Measurements from ENCODE around the gene CDK5RAP2.
"Not testable (repeated sequence)": the region's sequence is repeated elsewhere in the genome, so short reads cannot be mapped to it uniquely, and the experiment has no call there.

The CDK5RAP2 gene

DNA sequence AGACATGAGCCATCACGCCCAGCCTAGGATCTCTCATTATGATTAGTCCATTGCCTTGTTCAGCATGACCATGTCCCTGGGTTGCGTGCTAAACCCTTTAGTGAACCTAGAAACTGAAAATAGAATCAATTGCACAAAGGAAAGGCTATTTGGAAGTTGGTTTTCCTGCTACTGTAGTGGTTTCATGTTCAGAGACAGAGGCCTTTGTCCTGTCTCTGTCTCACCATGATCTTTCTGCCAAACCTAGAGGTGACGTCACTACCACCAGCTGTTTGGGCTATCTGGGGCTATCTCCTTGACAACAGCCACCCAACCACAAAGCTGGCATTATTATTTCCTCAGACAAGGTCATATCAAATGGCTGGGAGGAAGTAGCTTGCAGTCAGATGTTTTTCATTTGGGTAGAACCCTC lies 4.0 kb upstream of the CDK5RAP2 start:
- DNase-seq: peak; percentile 19

DNA sequence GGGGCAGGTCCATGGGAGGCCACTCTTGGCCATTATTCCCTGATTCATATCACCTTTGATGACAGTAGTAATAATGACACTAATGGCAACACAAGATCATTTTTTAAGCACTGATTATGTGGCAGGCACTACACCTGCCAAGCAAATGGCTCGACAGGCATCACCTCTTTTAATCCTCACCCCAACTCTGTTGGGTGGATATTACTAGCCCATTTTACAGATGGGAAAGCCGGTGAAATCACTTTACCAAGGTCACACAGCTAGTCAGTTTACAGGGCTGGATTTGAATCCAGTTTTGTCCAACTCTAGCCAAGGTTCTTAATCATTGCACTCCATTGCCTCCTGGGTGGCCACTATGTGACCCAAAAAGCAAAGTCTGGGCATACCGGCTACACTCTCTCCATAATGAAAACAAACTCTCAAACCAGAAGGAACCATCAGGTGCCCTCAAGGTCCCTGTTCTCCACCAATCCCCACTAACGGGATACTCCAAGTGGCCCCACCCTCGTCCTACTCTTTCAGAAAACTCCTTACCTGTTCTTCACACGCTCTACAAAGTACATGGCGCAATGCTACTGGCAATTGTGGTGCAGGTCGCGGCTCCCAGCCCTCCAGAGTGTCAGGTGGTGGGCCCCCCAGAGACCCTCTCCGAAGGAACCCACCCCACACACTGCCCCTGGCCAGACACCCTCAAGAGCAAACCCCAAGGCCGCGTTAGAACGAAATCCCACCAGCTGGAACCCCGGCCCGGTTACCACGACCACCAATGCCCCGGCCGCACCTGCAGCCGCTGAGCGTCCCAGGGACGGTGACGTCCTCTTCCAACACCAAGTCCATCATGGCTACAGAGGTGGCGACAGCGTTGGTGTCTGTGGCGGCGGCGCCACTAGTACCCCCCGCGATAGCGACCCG lies 572 bp downstream of the CDK5RAP2 start:
- no peak for DNase-seq

DNA sequence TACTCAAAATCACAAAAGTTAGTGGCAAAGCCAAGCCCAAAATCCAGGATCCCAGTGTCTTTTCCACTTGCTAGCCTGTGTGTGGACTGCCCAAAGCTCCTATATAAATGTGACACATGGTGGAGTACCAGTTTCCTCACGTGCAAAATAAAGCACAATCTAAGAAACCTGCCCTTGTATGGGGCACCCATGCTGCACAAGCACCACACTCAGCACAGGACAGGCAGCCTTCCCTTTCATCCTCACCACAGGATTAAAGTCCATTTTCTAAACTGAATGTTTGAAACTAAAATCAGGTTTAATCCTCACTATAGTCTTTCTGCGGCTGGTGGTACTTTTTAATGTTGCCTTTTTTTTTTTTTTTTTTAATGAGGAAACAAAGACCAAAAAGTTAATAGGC lies 5.5 kb downstream of the CDK5RAP2 start:
- no peak for DNase-seq

DNA sequence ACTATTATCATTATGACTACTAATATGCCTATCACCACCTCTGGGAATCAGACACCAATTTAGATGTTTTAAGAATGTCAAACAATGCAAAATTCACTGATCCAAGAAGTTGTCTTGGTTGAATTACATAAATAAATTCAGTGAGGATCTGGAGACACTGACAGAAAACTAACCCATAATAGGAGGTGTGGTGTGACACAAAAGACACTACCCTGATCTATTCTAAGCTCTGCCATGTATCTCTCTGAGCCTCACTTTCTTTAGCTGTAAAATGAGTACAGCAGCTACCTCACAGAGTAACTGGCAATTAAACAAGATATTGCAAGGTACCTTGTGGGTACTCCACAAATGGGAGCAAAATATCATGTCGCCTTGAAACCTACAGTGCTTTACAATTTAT lies 7.5 kb downstream of the CDK5RAP2 start:
- no peak for DNase-seq

DNA sequence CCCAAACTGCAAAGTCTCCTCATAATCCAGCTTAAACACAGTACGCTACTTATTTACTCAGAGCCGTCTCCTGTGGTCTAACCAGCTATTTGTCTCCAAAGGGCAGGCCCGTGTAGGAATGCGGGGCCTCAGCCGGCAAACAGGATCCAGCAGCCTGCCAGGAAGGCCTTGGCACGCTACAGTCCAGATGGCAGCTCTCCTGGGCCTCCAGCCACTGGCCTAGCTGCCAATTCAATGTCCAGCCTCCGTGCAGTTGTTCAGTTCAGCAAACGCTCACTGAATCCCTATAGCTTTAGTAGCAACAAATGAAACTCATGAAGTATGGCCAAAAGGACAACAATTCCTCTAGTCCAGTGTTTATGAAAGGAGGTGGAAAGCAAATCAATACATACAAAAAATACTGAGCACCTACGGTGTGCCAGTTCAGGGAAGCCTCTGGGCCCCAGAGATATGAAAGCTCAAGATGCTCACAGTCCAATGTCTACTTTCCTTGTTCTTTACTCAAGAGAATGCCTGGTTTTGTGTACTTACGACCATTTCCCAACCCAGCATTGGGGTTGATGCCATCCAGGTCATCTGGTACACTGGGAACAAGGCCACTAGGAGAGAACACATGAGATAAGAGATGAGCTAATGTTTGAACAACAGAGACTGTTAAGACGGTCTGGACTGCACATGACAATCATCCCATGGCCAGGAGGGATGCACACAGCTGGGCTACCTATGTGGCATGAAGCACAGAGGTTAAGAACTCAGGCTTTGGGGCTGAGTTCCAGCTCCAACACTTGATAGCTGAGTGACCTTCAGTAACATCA lies 8.3 kb downstream of the CDK5RAP2 start:
- no peak for DNase-seq

DNA sequence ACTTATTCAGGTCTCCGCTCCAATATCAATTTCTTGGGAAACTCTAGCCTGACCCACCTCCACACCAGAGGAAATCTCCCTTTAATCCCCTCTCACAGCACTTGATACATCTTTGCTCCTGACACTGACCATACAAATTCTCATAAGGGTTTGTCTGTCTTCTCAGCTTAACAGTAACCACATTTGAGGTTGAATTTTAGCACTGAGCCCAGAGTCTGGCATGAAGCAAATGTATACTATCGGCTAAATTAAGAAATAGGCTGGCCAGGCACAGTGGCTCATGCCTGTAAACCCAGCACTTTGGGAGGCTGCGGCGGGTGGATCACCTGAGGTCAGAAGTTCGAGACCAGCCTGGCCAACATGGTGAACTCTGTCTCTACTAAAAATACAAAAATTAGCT lies 9.7 kb downstream of the CDK5RAP2 start:
- DNase-seq: no peak

DNA sequence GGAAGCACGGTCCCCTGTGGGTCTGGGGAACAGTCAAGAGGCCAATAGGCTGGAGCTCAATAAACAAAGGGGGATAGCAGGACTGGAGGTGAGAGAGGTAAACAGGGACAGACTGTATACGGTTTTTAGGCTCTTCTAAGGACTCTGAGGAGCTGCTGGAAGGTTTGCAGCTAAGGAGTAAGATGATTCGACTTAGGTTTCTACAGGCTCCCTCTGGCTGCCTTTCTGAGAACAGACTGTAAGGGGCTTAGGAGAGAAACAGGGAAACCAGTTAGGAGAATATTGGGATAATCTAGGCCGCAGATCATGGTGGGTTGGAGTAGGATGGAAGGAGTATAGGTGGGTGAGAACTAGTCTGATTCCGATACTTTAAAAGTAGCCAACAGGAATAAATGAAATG lies 10.4 kb downstream of the CDK5RAP2 start:
- no peak for DNase-seq

DNA sequence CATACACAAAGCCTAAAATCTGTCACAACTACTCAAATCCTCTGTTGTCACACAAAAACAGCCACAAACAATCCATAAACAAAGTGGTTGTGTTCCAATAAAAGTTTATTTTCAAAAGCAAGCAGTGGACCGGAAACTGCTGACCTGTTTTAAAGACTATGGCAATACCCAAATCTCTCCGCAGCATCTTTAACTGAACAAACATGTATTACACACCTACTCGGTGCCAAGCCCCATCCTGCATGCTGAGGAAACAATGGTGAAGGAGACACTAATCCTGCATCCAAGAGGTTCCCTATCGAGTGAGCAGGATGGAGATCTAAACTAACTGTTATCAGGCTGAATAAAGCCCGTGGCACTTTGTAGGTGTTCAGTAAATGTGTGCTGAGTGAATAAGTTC lies 11.2 kb downstream of the CDK5RAP2 start:
- DNase-seq: no peak

DNA sequence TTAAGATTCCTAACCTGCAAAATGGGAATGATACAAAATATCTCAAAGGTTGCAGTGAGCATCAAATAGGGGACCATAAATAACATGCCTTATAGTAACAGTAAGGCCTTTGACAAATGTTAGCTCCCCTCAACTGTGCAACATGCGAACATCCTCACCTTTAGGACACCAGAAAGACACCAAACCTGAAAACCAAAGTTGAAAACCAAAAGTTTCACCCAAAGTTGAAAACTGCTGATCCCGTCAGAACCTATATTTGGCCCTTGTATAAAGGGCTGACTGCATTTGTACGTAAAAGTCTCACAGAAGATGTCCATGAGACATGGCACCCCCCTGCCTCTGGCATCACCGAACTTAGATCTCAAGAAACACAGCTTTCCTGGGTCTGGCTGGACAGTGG lies 12.1 kb downstream of the CDK5RAP2 start:
- no peak for DNase-seq

DNA sequence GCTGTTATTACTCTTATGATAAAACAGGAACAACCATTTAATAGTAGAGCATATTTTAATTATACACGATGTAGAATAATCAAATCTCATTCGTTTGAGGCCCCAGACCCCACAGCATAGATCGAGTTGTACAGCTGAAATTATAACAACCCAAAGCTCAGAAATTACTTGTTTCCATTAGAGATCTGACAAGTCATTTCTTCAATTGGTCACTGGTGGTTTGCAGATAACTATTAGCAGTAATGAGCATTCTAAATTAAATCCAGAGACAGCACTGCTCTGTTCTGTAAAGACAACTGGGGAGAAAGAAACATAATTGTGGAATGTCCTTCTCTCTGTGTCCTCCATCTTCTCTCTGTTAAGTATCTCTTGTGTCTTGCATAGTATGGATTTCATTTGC lies 12.9 kb downstream of the CDK5RAP2 start:
- no peak for DNase-seq

DNA sequence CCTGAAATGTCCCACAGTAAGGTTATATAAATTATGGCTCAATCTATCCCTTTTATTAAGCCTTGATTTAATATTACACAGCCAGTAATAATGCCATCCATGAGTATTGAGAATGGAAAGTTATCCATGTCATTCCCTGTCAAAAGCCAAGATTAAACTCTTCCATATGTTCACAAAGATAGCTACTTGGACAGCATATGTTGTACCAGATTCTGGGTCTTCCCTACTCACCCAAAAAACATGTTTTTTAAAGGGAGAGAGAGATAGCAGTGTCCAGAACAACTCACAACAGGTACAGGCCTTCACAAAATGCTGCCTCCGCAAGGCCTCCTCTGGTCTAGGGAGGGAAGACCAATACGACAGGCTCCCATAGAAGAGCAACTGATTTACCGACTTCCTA lies 15.4 kb downstream of the CDK5RAP2 start:
- no peak for DNase-seq

DNA sequence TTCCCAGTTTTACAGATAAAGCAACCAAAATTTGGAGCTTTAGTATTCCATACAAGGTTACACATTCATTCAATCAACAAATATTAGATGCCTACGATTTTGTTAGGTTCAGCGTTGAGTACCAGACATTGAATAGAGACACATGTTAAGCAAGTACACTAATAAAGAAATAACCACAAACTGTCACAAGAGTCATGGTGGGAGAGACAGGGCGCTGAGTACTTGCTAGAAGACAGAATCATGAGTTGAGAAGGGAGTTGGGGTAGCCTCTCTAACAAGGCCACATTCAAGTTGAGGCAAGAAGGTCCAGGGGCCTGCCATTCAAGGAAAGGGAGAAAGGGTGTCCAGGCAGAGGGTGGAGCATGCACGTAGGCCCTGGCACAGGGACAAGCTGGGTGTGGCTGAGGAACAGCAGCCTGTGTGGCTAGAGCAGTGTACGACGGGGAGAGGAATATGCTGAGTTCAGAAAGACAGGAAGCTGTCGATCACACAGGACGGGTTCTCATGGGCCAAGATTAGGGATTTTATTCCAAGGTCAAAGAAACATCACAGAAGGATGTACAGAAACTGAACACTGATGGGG lies 17.0 kb downstream of the CDK5RAP2 start:
- no peak for DNase-seq

DNA sequence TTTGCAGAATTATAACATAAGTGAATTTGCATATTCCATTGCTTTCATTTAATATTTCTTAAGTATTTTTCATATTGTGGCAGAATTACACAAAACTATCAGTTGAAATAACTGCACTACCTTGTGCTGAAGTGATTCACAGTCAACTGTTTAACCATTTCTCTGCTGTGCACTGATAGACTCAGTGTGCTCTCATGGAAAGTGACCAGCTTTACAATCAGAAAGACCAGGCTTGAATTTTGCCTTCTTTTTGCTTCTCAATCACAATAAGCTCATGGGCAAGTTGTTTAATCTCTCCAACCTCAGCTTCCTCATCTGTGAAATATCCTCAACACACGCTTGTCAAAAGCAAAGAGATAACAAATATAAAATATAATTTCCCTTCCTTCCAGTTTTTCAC lies 18.3 kb downstream of the CDK5RAP2 start:
- no peak for DNase-seq

DNA sequence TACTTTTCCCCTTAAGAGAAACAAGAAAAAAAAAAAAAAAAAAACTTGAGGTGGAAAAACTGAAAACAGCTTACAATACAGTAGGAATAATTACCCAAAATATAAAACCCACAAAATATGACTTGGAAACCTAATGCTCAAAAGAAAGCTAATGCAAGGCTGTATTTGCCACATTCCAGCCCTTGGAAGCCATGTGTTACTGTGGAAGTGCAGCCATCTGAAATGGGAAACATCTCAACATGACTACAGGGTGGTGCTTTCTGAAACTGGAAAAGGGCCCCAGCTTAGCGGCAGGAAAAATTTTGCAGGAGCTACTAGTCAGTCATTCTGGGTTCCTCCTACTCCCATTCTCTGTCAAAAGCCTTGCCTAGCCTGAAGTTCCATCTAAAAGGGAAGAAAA lies 20.4 kb downstream of the CDK5RAP2 start:
- DNase-seq: no peak

DNA sequence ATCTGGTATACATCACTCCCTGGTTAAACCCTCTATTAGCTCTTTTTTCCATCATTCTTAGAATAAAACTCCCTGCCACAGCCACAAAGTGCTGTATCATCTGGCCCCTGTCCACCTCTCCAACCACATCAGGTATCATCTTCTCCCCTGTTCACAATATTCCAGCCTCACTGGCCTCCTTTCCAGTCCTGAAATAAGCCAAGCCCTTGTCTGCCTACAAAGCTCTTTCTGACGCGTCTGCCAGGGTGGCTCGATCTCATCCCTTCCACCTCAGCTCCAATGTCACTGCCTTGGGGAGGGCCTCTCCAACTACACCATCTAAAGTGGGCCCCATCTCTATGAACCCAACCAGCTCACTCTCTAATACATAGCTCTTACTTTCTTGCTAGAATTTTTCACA lies 21.5 kb downstream of the CDK5RAP2 start:
- no peak for DNase-seq

DNA sequence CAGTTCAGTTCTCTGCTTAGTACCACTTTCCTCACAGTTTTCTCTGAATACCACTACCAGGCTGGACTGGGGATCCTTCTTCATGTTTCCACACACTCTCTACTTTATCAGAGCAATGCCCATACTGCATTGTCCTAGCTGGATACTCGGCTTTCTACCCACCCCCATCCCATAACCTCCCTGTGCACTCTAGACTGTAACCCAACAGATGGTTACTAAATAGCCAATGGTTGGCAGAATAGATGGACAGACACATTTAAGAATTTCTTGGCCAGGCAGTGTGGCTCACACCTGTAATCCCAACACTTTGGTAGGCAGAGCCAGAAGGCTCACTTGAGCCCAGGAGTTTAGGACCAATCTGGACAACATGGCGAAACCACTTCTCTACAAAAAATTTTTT lies 22.8 kb downstream of the CDK5RAP2 start:
- no peak for DNase-seq

DNA sequence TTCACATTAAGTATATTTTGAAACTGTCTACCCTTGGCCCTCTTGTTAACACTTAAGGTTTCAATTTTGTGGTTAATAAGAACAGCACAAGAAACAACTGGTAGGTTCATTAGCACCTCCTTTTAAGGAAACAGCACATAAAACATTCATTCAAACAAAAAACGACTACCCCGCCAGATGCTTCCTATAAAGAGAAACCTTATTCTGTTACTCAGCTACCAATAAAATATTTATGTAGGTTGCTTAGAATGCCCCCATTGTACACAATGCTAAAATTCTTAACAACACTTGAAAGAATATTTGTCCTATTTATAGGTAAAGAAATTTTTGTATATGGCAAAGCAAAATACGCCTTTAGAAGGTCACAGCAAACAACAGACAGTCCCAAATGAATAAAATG lies 23.2 kb downstream of the CDK5RAP2 start:
- no peak for DNase-seq

DNA sequence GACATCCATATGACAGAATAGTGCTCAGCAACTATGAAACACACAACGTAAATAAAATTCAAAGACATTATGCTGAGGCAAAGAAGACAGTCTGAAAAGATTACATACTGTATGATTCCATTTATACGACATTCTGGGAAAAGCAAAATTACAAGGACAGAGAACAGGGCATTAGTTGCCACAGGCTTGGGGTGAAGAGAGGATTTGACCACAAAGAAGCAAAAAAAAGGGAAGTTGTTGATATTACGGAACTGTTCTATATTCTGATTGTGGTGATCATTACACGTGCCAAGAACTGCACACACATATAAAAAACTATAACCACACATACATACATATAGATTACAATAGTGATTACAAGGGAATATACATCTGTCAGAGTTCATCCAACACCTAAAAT lies 24.1 kb downstream of the CDK5RAP2 start:
- no peak for DNase-seq

DNA sequence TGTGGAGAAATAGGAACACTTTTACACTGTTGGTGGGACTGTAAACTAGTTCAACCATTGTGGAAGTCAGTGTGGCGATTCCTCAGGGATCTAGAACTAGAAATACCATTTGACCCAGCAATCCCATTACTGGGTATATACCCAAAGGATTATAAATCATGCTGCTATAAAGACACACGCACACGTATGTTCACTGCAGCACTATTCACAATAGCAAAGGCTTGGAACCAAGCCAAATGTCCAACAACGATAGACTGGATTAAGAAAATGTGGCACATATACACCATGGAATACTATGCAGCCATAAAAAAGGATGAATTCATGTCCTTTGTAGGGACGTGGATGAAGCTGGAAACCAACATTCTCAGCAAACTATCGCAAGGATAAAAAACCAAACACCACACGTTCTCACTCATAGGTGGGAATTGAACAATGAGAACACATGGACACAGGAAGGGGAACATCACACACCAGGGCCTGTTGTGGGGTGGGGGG lies 27.7 kb downstream of the CDK5RAP2 start:
- DNase-seq: not testable (repeated sequence)

DNA sequence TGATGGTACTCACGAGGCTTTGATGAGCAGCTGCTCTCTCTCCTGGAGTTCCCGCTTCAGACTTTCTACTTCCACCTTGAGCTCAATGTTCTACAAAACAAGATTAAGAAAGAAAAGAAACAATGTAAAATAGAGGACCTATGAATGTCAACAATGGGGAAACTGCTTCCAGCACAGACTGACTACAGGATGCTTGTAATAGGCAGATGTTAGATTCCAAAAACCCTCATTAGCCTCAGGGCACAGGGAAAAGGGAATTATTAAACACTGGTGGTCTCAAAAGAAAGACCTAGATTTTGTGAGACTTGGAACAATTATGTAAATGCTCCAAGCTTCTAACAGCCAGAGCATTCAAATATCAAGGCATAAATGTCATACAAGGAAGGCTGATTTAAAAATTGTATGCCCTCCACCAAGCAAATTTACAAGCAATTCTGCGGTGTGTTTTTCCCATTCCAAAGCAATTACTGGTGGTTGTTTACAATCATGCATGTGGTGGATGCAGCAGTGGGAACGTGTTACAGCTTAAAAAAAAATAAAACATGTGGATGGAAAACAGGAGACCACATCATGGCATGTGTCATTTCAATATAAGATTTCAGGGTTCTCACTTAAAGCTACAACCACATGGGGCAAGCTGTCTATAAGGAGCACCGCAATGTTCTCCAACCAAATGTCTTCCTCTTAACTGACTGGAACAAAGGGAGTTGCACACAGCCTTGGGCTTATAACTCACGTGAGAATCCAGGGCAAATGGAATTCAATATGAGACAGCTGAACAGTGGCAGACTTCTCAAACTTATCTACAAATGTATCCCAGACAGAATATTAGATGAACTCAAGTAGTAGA lies 34.0 kb downstream of the CDK5RAP2 start:
- no peak for DNase-seq

DNA sequence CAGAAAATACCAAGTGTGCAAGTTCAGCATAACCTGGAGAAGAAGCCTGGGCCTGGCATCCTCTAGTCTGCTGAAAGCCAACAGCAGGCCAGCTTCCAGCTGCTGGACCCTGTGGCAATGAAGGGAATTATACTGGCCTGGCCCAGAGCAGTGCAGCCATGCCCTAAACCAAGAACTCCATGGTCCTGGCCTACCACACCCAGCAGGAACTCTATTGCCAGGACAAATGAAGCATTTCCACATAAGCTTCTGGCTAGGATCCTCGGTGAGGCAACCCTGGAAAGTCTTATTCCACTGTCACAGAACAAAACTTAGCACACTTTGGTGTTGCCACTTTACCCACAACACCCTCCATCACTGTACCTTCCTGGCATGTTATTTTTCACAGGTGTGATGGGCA lies 35.5 kb downstream of the CDK5RAP2 start:
- no peak for DNase-seq

DNA sequence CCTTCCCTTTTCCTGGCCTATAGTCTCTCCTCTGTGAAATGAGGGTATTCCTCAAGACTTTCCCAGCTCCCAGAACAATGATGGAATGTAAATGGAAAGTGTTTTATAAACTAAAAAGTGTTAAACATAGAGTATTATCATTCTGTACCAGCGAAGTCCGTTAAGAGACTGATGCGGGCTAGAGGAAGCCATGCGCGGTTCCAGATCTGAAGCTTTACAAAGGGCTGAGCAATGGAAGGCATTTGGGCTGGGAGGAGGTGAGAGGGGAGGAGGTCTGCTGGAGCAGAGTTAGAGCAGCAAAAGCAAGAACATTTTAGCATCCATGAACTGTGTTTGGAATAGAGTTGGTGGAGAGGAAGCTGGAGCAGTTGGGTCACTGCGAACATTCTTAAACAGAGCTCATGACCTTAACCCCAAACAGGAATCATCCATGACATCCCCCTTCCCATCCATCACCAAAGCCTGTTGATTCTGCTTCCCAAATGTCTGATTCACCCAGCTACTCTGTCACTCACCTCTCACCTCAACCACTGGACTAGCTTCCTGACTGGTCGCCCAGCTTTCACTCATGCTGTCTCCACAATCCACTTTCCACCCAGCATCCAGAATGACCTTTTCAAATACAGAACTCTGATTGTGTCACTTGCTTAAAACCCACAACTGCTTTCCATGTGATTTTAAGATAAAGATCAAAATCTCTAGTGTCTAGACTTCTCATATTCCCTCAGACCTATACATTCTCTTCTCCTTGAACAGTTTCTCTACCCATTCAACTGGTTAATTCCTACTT lies 37.1 kb downstream of the CDK5RAP2 start:
- no peak for DNase-seq
